Daoy (cell line): Measurements from ENCODE around the gene TVP23A. TPM values are rescaled to one million over a fixed set of nuclear protein-coding genes. Genes with fewer than 3 reads are reported as not detected.
"Not testable (repeated sequence)": the region's sequence is repeated elsewhere in the genome, so short reads cannot be mapped to it uniquely, and the experiment has no call there.

Experiments
- DNase-seq: peaks from one replicate; pipeline ENCODE4 v3.0.0-alpha.2; 2015; ENCODE audit warnings: low read depth
- total RNA-seq: library from RNA; depleted of rRNA; stranded (reverse); fragments of >200 nt; shearing (Covaris generic); gene quantifications from 2 replicates; pipeline ENCODE4 v1.2.3, GENCODE V29; 2014; rRNA removed

TVP23A gene
- total RNA-seq, 1 experiment from 2014 or later: not detected

GRCh38 chr16:10750793-10751192 is 67.8 kb downstream of the TVP23A start:
- no peak for DNase-seq

- no peak for DNase-seq
Measured at GRCh38 chr16:10745841-10746240, 72.8 kb downstream of the TVP23A start.

- DNase-seq: no peak
Measured at GRCh38 chr16:10744370-10745030, 74.1 kb downstream of the TVP23A start.

- peak; percentile 97 for DNase-seq
Measured at GRCh38 chr16:10743610-10744369, 74.8 kb downstream of the TVP23A start, which contains the start of gene NUBP1. Gene NUBP1, plus strand, starts transcription at chr16:10743842. Its CDS starts 22 bp downstream, at chr16:10743864.

GRCh38 chr16:10743227-10743609 is 75.4 kb downstream of the TVP23A start:
- DNase-seq: no peak

- no peak for DNase-seq
Measured at GRCh38 chr16:10741844-10742243, 76.8 kb downstream of the TVP23A start.

GRCh38 chr16:10741249-10741648 is 77.3 kb downstream of the TVP23A start:
- not testable (repeated sequence) for DNase-seq

GRCh38 chr16:10740845-10741208 is 77.8 kb downstream of the TVP23A start:
- peak; percentile 22 for DNase-seq

GRCh38 chr16:10740000-10740844 is 78.4 kb downstream of the TVP23A start:
- no peak for DNase-seq

- peak; percentile 83 for DNase-seq
Measured at GRCh38 chr16:10738231-10739077, 80.1 kb downstream of the TVP23A start.

- DNase-seq: peak; percentile 62
Measured at GRCh38 chr16:10737068-10737625, 81.4 kb downstream of the TVP23A start.

GRCh38 chr16:10731790-10732189 is 86.8 kb downstream of the TVP23A start:
- no peak for DNase-seq

- peak; percentile 83 for DNase-seq
Measured at GRCh38 chr16:10729104-10730048, 89.2 kb downstream of the TVP23A start.

GRCh38 chr16:10728003-10728887 is 90.3 kb downstream of the TVP23A start:
- DNase-seq: no peak

Other genes with a start within 250 kb of the TVP23A start
- 14.2 and 15.5 TPM in 2 replicates for gene EMP2, start 238.2 kb downstream of the TVP23A start, total RNA-seq
- not detected in 2 replicates for gene TEKT5, start 123.9 kb downstream of the TVP23A start, total RNA-seq
- gene NUBP1, start 75.0 kb downstream of the TVP23A start, total RNA-seq: 32.2 and 46.9 TPM in 2 replicates
- gene CIITA, start 58.4 kb upstream of the TVP23A start, total RNA-seq: not detected in 2 replicates
- gene DEXI, start 123.7 kb upstream of the TVP23A start, total RNA-seq: 38.4 and 45.4 TPM in 2 replicates
- gene CLEC16A, start 125.8 kb upstream of the TVP23A start, total RNA-seq: 7.2 TPM in 2 replicates